Caco-2 (cell line): ENCODE measurements around the gene CD33. TPM values are rescaled to one million over a fixed set of nuclear protein-coding genes. Genes with fewer than 3 reads are reported as not detected.

Experiments used
- BruUV-seq: library from RNA; stranded (reverse); fragments of 400-500 nt; replicated peaks from 2 replicates; lab custom pipeline; 2021; lab: Mats Ljungman, UMichigan
- CTCF ChIA-PET: fragments of 300-600 bp; sonication (Branson Sonifier 250); formaldehyde crosslinking; loops from one replicate; lab custom pipeline; 2022; ENCODE audit warnings: antibody characterized with exemption; lab: Charles Lee
- POLR2A ChIA-PET: fragments of 300-600 bp; sonication (Branson Sonifier 250); formaldehyde crosslinking; loops from one replicate; lab custom pipeline; 2022; ENCODE audit warnings: antibody characterized with exemption; lab: Charles Lee
- DNase-seq, 2 experiments: peaks; one replicate each; pipeline versions ENCODE4 v3.0.0 to v3.0.0-alpha.2; 2020 to 2022
- H3K27me3 ChIP-seq: replicated peaks from 2 replicates; pipeline ENCODE4 v1.6.0; 2011; ENCODE audit warnings: low read length; ENCODE audit not compliant: control insufficient read depth, insufficient read depth
- H3K36me3 ChIP-seq: 2 replicates; pipeline ENCODE4 v1.5.1; 2011; ENCODE audit warnings: low read length; ENCODE audit not compliant: control insufficient read depth, insufficient read depth
- H3K4me1 ChIP-seq: fragments of 250-450 bp; sonication (Bioruptor Pico); 2 replicates; pipeline ENCODE4 v1.5.1; 2020; ENCODE audit warnings: mild to moderate bottlenecking
- H3K4me3 ChIP-seq: 2 replicates; pipeline ENCODE4 v1.5.1; 2011; ENCODE audit warnings: low read depth, mild to moderate bottlenecking, control low read depth, low read length
- H3K9me3 ChIP-seq: fragments of 250-450 bp; sonication (Bioruptor Pico); 2 replicates; pipeline ENCODE4 v1.5.1; 2020; ENCODE audit warnings: mild to moderate bottlenecking, moderate library complexity
- H3K27ac Mint-ChIP-seq: one replicate; pipeline ENCODE4 v1.8.0; 2022; ENCODE audit warnings: mixed read lengths; ENCODE audit not compliant: unreplicated experiment
- H3K27me3 Mint-ChIP-seq: one replicate; pipeline ENCODE4 v1.8.0; 2022; ENCODE audit warnings: mixed read lengths; ENCODE audit not compliant: insufficient read depth, unreplicated experiment
- H3K36me3 Mint-ChIP-seq: one replicate; pipeline ENCODE4 v1.8.0; 2022; ENCODE audit warnings: mild to moderate bottlenecking, mixed read lengths; ENCODE audit not compliant: insufficient read depth, unreplicated experiment
- H3K4me1 Mint-ChIP-seq: one replicate; pipeline ENCODE4 v1.8.0; 2022; ENCODE audit warnings: low read depth, mixed read lengths; ENCODE audit not compliant: unreplicated experiment
- H3K4me3 Mint-ChIP-seq: one replicate; pipeline ENCODE4 v1.8.0; 2022; ENCODE audit warnings: mild to moderate bottlenecking, moderate library complexity, mixed read lengths; ENCODE audit not compliant: unreplicated experiment
- H3K9me3 Mint-ChIP-seq: one replicate; pipeline ENCODE4 v1.8.0; 2022; ENCODE audit warnings: mixed read lengths; ENCODE audit not compliant: unreplicated experiment
- CTCF ChIP-seq, 2 experiments: fragments of 200-600 bp in 1 of 2; IDR thresholded peaks; 1 replicate in 1 of 2; 2 replicates in 1 of 2; pipeline versions ENCODE4 v1.5.1 to v1.8.0; 2011 to 2022; ENCODE audit warnings: antibody characterized with exemption in 1 of 2, control low read depth in 1 of 2, inconsistent platforms in 1 of 2, low read depth in 1 of 2, low read length in 1 of 2, mild to moderate bottlenecking in 1 of 2, moderate library complexity in 1 of 2; ENCODE audit not compliant: insufficient read depth in 1 of 2, severe bottlenecking in 1 of 2, unreplicated experiment in 1 of 2
- intact Hi-C: fragments of 100-400 bp; cut with micrococcal nuclease; formaldehyde crosslinking; loops from one replicate; pipeline ENCODE4 v1.10.0; 2022; ENCODE audit not compliant: unreplicated experiment
- total RNA-seq: library from RNA; stranded (reverse); gene quantifications from 2 replicates; pipeline ENCODE4 v1.2.3, GENCODE V29; 2022

The CD33 gene
- total RNA-seq, 1 experiment from 2014 or later = not detected

- Mint-ChIP-seq H3K9me3 (no peaks in the 10 kb centered on the region), H3K4me1 (peaks cover 7% of the 10 kb centered on the region), H3K27me3 (peaks cover 13% of the 10 kb centered on the region), H3K27ac (no peak overlapping the region), H3K4me3 (no peak overlapping the region), H3K36me3 (no peaks in the 10 kb centered on the region)
- Histone ChIP-seq H3K4me3 (no peak overlapping the region), H3K36me3 (no peaks in the 10 kb centered on the region), H3K9me3 (peaks cover 3% of the 10 kb centered on the region; the same call in 1 of the 2 replicates), H3K4me1 (no peaks in the 10 kb centered on the region), H3K27me3 (no peaks in the 10 kb centered on the region)
- DNase-seq = no peak
- no TSS peak for BruUV-seq
- POLR2A ChIA-PET = no interaction called here
- CTCF ChIA-PET = no interaction called here
- no peak for TF ChIP-seq CTCF (IDR thresholded peaks at IDR 0.05; ENCODE audit: insufficient read depth in 1 of 2, low read depth in 1 of 2, low read length in 1 of 2, severe bottlenecking in 1 of 2, unreplicated experiment in 1 of 2)
- intact Hi-C loops = no loop called here
Measured at GRCh38 chr19:51195316-51195586, 29.6 kb upstream of the CD33 start.

GRCh38 chr19:51195616-51196015 is 29.3 kb upstream of the CD33 start:
- Mint-ChIP-seq H3K9me3 (no peaks in the 10 kb centered on the region), H3K4me1 (peaks cover 7% of the 10 kb centered on the region), H3K27ac (no peak overlapping the region), H3K4me3 (no peak overlapping the region), H3K36me3 (no peaks in the 10 kb centered on the region), H3K27me3 (peaks cover 16% of the 10 kb centered on the region)
- Histone ChIP-seq H3K27me3 (no peaks in the 10 kb centered on the region), H3K4me3 (no peak overlapping the region), H3K9me3 (peaks cover 3% of the 10 kb centered on the region; the same call in 1 of the 2 replicates), H3K36me3 (no peaks in the 10 kb centered on the region), H3K4me1 (no peaks in the 10 kb centered on the region)
- ChIA-PET CTCF (no interaction called here), POLR2A (no interaction called here)
- no peak for DNase-seq
- no peak for TF ChIP-seq CTCF (IDR thresholded peaks at IDR 0.05; ENCODE audit: insufficient read depth in 1 of 2, low read depth in 1 of 2, low read length in 1 of 2, severe bottlenecking in 1 of 2, unreplicated experiment in 1 of 2)
- intact Hi-C loops = no loop called here
- no TSS peak for BruUV-seq

- POLR2A ChIA-PET = no interaction called here
- Mint-ChIP-seq H3K27me3 (peaks cover 17% of the 10 kb centered on the region), H3K4me1 (peaks cover 7% of the 10 kb centered on the region), H3K9me3 (no peaks in the 10 kb centered on the region), H3K27ac (no peak overlapping the region), H3K4me3 (no peak overlapping the region), H3K36me3 (no peaks in the 10 kb centered on the region)
- intact Hi-C loops = no loop called here
- no peaks in the 10 kb centered on the region for H3K27me3 ChIP-seq
- DNase-seq = no peak
- TF ChIP-seq CTCF (IDR thresholded peaks at IDR 0.05; ENCODE audit: insufficient read depth in 1 of 2, low read depth in 1 of 2, low read length in 1 of 2, severe bottlenecking in 1 of 2, unreplicated experiment in 1 of 2) = no peak
- no peaks in the 10 kb centered on the region for H3K36me3 ChIP-seq
- no TSS peak for BruUV-seq
- H3K9me3 ChIP-seq = peaks cover 3% of the 10 kb centered on the region; the same call in 1 of the 2 replicates
- no peak overlapping the region for H3K4me3 ChIP-seq
- H3K4me1 ChIP-seq = no peaks in the 10 kb centered on the region
- CTCF ChIA-PET = no interaction called here
Measured at GRCh38 chr19:51196181-51196580, 28.7 kb upstream of the CD33 start.
